Kidney (tissue), 14 donors: ENCODE measurements around the gene CDH13. TPM values are rescaled to one million over a fixed set of nuclear protein-coding genes. Genes with fewer than 3 reads are reported as not detected.

Experiments used
- DNase-seq, 5 donors: peaks; one replicate each; pipeline ENCODE4 v3.0.0-alpha.2; 2013 to 2020
- FAIRE-seq: peaks from 2 replicates; lab custom pipeline; 2012; peaks lifted over from hg19 to GRCh38; lab: Jason Lieb, UNC
- H3K27ac ChIP-seq, 2 donors: one replicate each; pipeline ENCODE4 v1.7.0; 2013; ENCODE audit warnings: low read depth in 2 of 2, low read length in 2 of 2, inconsistent platforms in 1 of 2
- H3K27me3 ChIP-seq: one replicate; pipeline ENCODE4 v1.7.1; 2013; ENCODE audit warnings: low read length, inconsistent platforms; ENCODE audit not compliant: control insufficient read depth, insufficient read depth
- H3K36me3 ChIP-seq, 3 donors: one replicate each; pipeline versions ENCODE4 v1.7.0 to v1.7.1; 2013; ENCODE audit warnings: low read length in 3 of 3, control low read depth in 1 of 3, inconsistent platforms in 1 of 3; ENCODE audit not compliant: insufficient read depth in 3 of 3, control insufficient read depth in 2 of 3
- H3K4me1 ChIP-seq, 3 donors: one replicate each; pipeline versions ENCODE4 v1.7.0 to v1.7.1; 2013; ENCODE audit warnings: low read length in 3 of 3, inconsistent platforms in 1 of 3, low read depth in 1 of 3; ENCODE audit not compliant: control insufficient read depth in 2 of 3, insufficient read depth in 2 of 3
- H3K4me3 ChIP-seq, 3 donors: one replicate each; pipeline versions ENCODE4 v1.7.0 to v1.8.1; 2013; ENCODE audit warnings: low read length in 3 of 3, control low read depth in 1 of 3, inconsistent platforms in 1 of 3
- H3K9ac ChIP-seq, 3 donors: one replicate each; pipeline versions ENCODE4 v1.7.0 to v1.7.1; 2013; ENCODE audit warnings: low read length in 3 of 3, control low read depth in 1 of 3, inconsistent platforms in 1 of 3
- H3K9me3 ChIP-seq, 3 donors: one replicate each; pipeline versions ENCODE4 v1.7.0 to v1.7.1; 2013; ENCODE audit warnings: low read length in 3 of 3, control low read depth in 1 of 3, inconsistent platforms in 1 of 3; ENCODE audit not compliant: control insufficient read depth in 2 of 3, insufficient read depth in 1 of 3
- intact Hi-C: fragments of 100-400 bp; cut with DNase I; formaldehyde crosslinking; loops from one replicate; pipeline ENCODE4 v1.11.1; 2022
- polyA plus RNA-seq: library from polyadenylated mRNA; stranded (reverse); fragments of 350-450 nt; fragmentation: Illumina TruSeq; extraction: RNeasy Lipid Tissue Mini Kit (QIAGEN cat#74804); gene quantifications from one replicate; pipeline ENCODE4 v1.2.3, GENCODE V29; 2014; ENCODE audit warnings: low read depth, low replicate concordance; ENCODE audit not compliant: insufficient read depth
- total RNA-seq: library from RNA; stranded (reverse); fragmentation: NEBNext Ultra II Directional; extraction: Animal tissue kit (Norgen Biotek cat#: 25700); gene quantifications from one replicate; pipeline ENCODE4 v1.2.1, GENCODE V29; 2021
- TF ChIP-seq, protein P1 (sequence below): IDR thresholded peaks from 3 replicates; pipeline ENCODE4 v1.5.1; 2012; ENCODE audit warnings: mild to moderate bottlenecking, moderate library complexity, borderline replicate concordance; ENCODE audit not compliant: insufficient read depth; ENCODE audit errors: extremely low read depth
- donor health status: control.
- donor health status: control.
- donor health status: control.
- donor health status: control.
- donor health status: control.
- donor health status: DM: yes; HTN: yes; CAD: no.
- donor health status: Normal renal cell carcinoma (clear cell type).

Gene CDH13
- total and polyA plus RNA-seq, 2 donors from 2014 or later = 4.8 to 13.8 TPM

DNA sequence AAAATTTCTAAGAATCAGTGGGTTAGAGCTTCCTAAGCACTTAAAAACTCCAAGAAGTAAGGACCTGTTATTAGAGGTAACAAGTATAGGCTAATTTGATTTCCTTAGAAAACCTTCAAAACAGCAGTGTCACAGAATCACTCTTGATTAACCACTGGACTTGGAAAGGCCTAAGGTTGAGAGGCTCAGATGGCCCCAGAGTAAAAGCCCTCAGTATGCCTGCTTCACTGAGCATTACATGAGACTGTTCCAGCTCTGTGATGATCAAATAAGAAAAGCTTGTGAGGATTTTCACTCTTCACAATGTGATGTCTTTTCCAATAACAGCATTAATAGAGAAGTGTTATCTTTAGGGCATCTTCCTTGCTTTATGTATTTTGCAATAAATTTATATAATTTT, 671.8 kb downstream of the CDH13 start:
- Histone ChIP-seq H3K27me3 (no peaks in the 10 kb centered on the region), H3K9ac (no peak overlapping the region), H3K9me3 (no peaks in the 10 kb centered on the region), H3K4me3 (no peak overlapping the region), H3K4me1 (no peaks in the 10 kb centered on the region), H3K36me3 (no peaks in the 10 kb centered on the region), H3K27ac (no peak overlapping the region)
- intact Hi-C loops = no loop called here
- FAIRE-seq (no peak), DNase-seq (no peak)
- TF ChIP-seq, protein P1, sequence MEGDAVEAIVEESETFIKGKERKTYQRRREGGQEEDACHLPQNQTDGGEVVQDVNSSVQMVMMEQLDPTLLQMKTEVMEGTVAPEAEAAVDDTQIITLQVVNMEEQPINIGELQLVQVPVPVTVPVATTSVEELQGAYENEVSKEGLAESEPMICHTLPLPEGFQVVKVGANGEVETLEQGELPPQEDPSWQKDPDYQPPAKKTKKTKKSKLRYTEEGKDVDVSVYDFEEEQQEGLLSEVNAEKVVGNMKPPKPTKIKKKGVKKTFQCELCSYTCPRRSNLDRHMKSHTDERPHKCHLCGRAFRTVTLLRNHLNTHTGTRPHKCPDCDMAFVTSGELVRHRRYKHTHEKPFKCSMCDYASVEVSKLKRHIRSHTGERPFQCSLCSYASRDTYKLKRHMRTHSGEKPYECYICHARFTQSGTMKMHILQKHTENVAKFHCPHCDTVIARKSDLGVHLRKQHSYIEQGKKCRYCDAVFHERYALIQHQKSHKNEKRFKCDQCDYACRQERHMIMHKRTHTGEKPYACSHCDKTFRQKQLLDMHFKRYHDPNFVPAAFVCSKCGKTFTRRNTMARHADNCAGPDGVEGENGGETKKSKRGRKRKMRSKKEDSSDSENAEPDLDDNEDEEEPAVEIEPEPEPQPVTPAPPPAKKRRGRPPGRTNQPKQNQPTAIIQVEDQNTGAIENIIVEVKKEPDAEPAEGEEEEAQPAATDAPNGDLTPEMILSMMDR = no peak

DNA sequence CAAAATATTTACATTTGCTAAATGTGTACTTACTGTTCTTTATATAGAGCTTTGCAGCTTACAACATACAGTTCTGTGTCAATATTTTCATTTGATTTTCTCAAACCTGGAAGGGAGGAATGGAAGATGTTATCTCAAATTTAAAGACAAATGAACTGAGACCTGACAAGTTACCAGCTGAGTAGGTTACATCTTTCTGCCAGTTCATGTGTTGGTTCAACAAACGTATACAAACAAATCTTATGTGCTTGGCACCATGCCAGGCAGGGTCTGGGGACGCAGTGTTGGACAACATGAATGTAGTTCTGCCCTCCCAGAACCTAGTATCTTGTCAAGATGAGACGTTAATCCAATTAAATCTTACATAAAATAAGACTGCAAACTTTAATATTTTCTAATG, 673.6 kb downstream of the CDH13 start:
- H3K27me3 ChIP-seq = no peaks in the 10 kb centered on the region
- intact Hi-C loops = no loop called here
- TF ChIP-seq, protein P1 = no peak
- H3K9ac ChIP-seq = no peak overlapping the region
- no peaks in the 10 kb centered on the region for H3K4me1 ChIP-seq
- no peak overlapping the region for H3K27ac ChIP-seq
- no peak for FAIRE-seq
- no peak overlapping the region for H3K4me3 ChIP-seq
- no peaks in the 10 kb centered on the region for H3K9me3 ChIP-seq
- no peak for DNase-seq
- no peaks in the 10 kb centered on the region for H3K36me3 ChIP-seq

DNA sequence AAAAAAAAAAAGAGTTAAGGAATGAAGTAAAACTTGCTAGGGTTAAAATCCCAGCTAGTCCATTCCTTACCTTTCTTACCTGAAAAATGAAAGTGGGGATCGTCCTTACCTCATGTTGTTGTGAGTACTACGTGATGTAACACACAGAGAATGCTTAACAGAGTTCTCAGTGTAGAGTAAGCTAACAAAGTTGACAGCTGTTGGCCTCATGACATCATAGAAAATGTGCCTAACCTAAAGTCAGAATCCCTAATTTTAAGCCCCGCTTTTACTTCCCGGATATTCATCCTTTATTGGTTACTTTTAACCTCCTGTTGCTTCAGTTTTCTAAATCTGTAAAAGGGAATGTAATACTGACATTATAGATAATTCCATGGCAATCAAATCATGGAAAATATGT, 675.2 kb downstream of the CDH13 start:
- TF ChIP-seq, protein P1 = no peak
- no peaks in the 10 kb centered on the region for H3K9me3 ChIP-seq
- H3K4me3 ChIP-seq = no peak overlapping the region
- no peak overlapping the region for H3K27ac ChIP-seq
- no peak for FAIRE-seq
- no peaks in the 10 kb centered on the region for H3K4me1 ChIP-seq
- intact Hi-C loops = no loop called here
- no peak overlapping the region for H3K9ac ChIP-seq
- no peaks in the 10 kb centered on the region for H3K36me3 ChIP-seq
- DNase-seq = no peak
- H3K27me3 ChIP-seq = no peaks in the 10 kb centered on the region

DNA sequence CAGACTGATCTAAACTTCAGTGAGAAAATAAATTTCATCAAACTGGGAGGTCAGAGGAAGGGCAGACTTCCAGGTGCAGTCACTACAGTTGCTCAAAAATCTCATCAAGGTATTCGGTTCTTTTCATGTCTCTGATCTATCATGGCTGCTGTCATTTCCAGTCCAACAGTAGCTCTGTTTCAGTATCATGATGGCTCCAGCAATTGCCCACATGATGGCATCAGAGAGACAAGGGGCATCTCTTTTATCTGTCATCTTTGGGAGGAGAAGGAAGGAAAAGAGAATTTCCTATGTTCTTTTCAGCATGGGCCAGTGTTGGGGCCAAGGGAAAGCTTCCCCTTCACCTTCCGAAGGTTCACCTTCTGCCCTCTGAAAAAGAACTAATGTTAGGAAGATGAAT, 676.1 kb downstream of the CDH13 start:
- TF ChIP-seq, protein P1 = no peak
- Histone ChIP-seq H3K36me3 (no peaks in the 10 kb centered on the region), H3K27me3 (no peaks in the 10 kb centered on the region), H3K27ac (no peak overlapping the region), H3K9me3 (no peaks in the 10 kb centered on the region), H3K4me3 (no peak overlapping the region), H3K4me1 (no peaks in the 10 kb centered on the region), H3K9ac (no peak overlapping the region)
- DNase-seq (no peak), FAIRE-seq (no peak)
- intact Hi-C loops = no loop called here
